Stimulated activated CD4-positive, alpha-beta T cell treated with anti-CD3 and anti-CD28 coated beads, Interleukin-1b, Interleukin-23, amount 100 ng/mL, for 24 hours (primary cell): ENCODE results near the gene MPDU1.
A peak's percentile ranks its signal among the peaks of the same experiment; 100 is the strongest.

Experiments
- DNase-seq, 4 experiments: peaks; one replicate each; pipeline ENCODE4 v3.0.0-alpha.2; 2020; ENCODE audit warnings: low read depth in 4 of 4, low spot score in 1 of 4

Gene MPDU1

DNA sequence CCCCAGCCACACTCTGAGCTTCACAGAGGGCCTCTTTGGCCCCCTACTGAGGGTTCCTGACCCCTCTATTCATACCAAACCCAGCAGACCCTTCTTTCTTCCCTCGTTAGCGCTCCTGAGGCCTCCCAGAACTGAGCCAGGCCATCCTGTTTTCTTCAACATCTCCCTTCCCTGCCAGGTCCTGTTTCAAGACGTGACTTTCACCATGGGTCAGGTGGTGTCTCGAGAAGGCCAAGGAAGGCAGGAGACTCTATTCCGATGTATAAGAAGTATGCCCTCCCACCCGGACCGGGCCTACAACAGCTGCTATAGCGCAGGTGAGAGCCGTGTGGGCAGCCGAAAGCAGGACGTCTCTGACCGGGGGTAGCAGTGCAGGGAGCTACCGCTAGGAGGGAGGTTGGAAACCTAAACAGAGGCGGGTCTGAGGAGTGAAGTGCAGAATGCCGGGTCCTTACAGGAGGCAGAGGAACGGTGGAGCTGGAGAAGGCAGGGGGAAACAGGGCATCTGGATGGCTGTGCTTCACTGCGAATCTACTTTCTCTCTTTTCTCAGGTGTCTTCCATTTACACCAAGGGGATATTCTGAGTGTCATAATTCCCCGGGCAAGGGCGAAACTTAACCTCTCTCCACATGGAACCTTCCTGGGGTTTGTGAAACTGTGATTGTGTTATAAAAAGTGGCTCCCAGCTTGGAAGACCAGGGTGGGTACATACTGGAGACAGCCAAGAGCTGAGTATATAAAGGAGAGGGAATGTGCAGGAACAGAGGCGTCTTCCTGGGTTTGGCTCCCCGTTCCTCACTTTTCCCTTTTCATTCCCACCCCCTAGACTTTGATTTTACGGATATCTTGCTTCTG is 23.3 kb upstream of the MPDU1 start:
- peak in 2 of 4 experiments; percentile 45 to 55 for DNase-seq

GRCh38 chr17:7561028-7561575 is 22.6 kb upstream of the MPDU1 start:
- peak; percentile 54 to 85 (median 78) for DNase-seq

- DNase-seq: peak; percentile 70 to 91 (median 86)
These were observed 22.0 kb upstream of the MPDU1 start, which contains the start of gene SENP3 for GRCh38 chr17:7561589-7562207. TSS of gene SENP3 (plus strand) at chr17:7561919. CDS start at chr17:7563077, 1,158 bp downstream.

GRCh38 chr17:7562208-7562605 is 21.4 kb upstream of the MPDU1 start:
- DNase-seq: no peak

- DNase-seq: no peak
These were observed 20.4 kb upstream of the MPDU1 start for GRCh38 chr17:7563115-7563869.

DNA sequence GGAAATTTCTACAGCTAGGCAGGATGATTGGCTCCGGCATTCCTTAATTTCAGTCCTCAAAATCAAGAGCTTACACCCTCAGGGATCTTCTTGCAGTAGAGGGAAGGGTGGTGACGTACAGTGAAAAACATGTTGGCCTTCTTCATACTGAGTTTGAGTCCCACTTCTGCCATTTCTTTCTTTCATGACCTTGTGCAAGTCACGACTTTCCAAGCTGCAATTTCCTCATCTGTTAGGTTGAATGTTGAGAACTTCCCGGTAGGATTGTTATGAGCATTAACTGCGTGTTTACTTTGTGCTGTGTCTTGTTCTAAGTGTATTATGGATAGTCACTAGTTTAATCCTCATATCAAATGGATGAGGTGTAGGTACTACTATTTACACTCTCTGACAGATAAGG is 14.1 kb upstream of the MPDU1 start:
- DNase-seq: no peak

DNA sequence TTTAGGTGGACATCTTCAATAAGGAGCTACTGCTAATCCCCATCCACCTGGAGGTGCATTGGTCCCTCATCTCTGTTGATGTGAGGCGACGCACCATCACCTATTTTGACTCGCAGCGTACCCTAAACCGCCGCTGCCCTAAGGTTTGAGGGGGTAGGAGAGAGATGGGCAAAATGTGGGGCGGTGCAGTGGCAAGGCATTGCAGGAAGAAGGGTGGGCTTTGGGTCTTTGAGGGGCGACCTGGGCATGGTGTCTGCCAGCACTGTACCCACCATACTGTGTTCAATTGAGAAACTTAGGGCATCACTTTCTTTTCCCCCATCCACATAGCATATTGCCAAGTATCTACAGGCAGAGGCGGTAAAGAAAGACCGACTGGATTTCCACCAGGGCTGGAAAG is 13.3 kb upstream of the MPDU1 start:
- DNase-seq: no peak

- DNase-seq: peak in 1 of 4 experiments; percentile 95
These were observed 11.4 kb upstream of the MPDU1 start for GRCh38 chr17:7572338-7572587.

DNA sequence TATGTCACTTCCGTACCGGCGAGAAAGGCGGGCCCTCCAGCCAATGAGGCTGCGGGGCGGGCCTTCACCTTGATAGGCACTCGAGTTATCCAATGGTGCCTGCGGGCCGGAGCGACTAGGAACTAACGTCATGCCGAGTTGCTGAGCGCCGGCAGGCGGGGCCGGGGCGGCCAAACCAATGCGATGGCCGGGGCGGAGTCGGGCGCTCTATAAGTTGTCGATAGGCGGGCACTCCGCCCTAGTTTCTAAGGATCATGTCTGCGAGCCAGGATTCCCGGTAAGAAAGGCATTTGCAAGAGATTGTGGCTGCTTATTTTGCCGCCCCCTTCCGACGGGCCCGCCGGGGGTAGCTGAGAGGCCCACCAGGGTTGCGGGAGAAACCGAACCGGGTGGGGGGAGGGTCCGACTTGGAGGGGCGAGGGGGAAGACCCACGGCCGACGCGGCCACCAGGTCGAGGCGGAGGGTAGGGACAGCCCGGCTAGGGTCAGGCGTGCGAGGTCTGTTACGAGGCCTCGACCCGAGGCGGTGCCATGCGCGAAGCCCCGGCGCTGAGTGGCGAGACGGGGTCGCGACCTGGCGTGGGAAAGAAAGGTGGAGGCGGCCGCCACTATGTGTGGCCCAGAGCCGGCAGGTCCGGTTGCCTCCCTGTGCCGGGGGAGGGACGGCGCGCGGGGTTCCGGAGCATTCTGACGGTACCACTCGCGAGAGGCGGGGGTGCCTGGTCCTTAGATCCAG is 10.9 kb upstream of the MPDU1 start:
- DNase-seq: peak in 3 of 4 experiments; percentile 99

DNA sequence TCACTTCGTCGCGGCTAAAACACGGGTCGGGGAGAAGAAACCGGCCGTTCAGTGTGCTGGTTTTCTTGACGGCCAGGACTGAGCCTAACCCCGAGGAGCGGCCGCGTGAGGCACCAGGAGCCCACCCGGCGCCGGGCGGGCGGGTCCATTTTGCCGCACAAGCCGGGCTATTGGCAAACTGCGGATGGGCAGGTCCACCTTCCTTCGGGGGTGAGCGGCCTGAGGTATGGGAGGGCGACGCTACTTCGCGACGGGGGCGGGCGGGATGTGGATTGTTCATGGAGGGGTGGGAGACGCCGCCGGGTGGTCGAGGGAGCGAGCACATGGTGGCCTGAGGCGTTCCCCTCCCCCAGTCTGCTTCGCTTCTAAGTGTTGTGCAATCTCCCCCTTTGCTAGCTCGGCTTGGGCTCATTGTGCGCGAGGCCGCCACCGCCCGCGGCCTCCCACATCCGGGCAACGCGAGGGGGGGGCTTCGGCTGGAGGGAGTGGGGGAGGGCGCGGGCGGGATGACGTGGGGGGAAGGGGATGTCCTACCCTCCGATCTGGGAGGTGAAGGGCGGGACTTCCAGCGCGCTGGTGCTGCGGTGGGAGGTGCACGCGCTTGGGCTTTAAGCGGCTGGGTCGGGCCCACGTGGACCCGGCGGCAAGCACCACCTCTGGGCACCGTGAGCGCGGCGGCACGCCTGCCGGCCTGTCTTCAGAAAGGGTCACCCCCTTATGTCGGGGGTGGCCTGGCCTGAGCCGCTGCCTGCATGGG is 10.2 kb upstream of the MPDU1 start:
- peak; percentile 69 to 85 (median 84) for DNase-seq

DNA sequence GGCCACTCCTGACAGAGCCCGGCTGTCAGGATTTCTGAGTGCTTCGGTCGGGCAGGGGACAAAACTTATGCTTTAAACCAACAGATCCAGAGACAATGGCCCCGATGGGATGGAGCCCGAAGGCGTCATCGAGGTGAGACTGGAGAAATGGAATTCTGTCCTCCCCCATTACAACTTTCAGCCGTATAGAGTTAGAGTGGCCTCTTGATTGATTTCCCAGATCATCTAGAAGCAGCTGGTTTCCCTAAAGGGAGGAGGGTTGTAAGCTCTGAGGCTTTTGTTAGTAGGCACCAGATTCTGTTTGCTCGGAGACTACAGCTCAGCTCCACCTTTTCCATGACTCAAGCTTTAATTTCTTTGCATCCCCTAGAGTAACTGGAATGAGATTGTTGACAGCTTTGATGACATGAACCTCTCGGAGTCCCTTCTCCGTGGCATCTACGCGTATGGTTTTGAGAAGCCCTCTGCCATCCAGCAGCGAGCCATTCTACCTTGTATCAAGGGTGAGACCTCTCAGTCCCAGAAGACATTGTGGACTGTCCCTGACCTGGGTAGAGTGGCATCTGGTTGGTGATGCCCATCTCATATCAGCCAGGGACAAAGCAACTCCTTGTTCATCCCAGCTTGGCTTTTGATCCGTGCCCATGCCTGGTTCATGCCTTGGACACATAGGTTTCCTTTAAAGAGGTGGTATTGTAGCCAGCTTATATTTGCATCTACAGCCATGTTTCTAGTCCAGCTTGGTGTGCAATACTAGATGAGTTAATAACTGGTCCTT is 9.3 kb upstream of the MPDU1 start:
- DNase-seq: no peak

- no peak for DNase-seq
These were observed 8.2 kb upstream of the MPDU1 start for GRCh38 chr17:7575481-7575883.

GRCh38 chr17:7575959-7576358 is 7.7 kb upstream of the MPDU1 start:
- DNase-seq: no peak

- no peak for DNase-seq
These were observed 7.2 kb upstream of the MPDU1 start for GRCh38 chr17:7576432-7576937.

GRCh38 chr17:7577327-7578199 is 6.1 kb upstream of the MPDU1 start:
- DNase-seq: no peak

DNA sequence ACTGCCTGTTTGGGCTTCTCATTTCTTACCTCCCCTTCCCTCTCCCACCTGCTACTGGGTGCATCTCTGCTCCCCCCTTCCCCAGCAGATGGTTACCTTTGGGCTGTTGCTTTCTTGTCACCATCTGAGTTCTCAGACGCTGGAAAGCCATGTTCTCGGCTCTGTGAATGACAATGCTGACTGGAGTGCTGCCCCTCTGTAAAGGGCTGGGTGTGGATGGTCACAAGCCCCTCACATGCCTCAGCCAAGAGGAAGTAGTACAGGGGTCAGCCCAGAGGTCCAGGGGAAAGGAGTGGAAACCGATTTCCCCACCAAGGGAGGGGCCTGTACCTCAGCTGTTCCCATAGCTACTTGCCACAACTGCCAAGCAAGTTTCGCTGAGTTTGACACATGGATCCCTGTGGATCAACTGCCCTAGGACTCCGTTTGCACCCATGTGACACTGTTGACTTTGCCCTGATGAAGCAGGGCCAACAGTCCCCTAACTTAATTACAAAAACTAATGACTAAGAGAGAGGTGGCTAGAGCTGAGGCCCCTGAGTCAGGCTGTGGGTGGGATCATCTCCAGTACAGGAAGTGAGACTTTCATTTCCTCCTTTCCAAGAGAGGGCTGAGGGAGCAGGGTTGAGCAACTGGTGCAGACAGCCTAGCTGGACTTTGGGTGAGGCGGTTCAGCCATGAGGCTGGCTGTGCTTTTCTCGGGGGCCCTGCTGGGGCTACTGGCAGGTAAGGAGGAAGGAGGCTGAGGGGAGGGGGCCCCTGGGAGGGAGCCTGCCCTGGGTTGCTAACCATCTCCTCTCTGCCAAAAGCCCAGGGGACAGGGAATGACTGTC is 4.4 kb upstream of the MPDU1 start, which contains the start of gene CD68:
CD68 (plus strand) TSS at position 638 of the 833 bp plus-strand sequence; CDS start at position 678, 40 bp downstream.
- DNase-seq: peak in 2 of 4 experiments; percentile 58 to 70
